Measurements from ENCODE around the gene SRSF4.

SRSF4 gene

DNA sequence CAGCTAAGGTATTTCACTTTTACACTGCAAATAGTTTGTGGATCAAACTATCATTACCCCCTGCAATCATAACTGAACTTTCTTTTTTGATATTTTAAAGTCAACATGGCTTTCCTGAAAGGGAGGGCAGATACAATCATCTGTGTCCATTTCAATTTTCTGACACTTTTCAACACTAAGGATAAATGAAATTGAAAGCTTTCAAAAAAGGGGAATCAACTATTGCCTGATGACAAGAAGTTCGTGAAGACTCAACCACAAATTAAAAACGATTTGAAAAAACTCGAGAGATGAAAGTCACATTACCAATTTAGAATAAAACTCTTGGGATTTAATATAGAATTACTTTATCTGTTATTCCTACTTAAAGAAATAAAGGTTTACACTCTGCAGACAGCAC is 11.7 kb downstream of the SRSF4 start:
- no peak for DNase-seq
- 92% methylated on average over 2 of the region's 3 CpGs for WGBS (ENCODE audit: insufficient coverage)
- Histone ChIP-seq H3K36me3 (ENCODE audit: control insufficient read depth in 4 of 4, insufficient read depth in 4 of 4, low read length in 3 of 4) (peaks cover 14 to 50% (median 26%) of the 10 kb centered on the region in 4 experiments), H3K27me3 (replicated peaks in 2 of 5; ENCODE audit: control insufficient read depth in 4 of 5, insufficient read depth in 5 of 5, low read length in 4 of 5) (no peaks in the 10 kb centered on the region), H3K9me3 (ENCODE audit: control extremely low read depth in 1 of 5, control insufficient read depth in 4 of 5, insufficient read depth in 2 of 5, low read depth in 1 of 5, low read length in 4 of 5) (no peaks in the 10 kb centered on the region), H3K27ac (ENCODE audit: insufficient read depth in 1 of 2, low read depth in 1 of 2, low read length in 2 of 2, poor library complexity in 1 of 2, severe bottlenecking in 2 of 2) (peak overlapping the region in 1 of 2 experiments; percentile 20), H3K4me3 (ENCODE audit: control insufficient read depth in 1 of 7, extremely low read depth in 1 of 7, insufficient read depth in 4 of 7, low read depth in 2 of 7, low read length in 6 of 7) (no peak overlapping the region), H3K4me1 (ENCODE audit: control extremely low read depth in 1 of 4, control insufficient read depth in 4 of 4, insufficient read depth in 4 of 4, low read length in 3 of 4) (no peaks in the 10 kb centered on the region)
- CTCF ChIA-PET, result interaction anchor here (0.7 to 1.6 kb wide), 4 partner anchors 11 to 285 kb away, joined by 3 to 4 read pairs (median 4); no protein-coding TSS in a partner anchor
- POLR2A ChIA-PET, result no interaction called here

DNA sequence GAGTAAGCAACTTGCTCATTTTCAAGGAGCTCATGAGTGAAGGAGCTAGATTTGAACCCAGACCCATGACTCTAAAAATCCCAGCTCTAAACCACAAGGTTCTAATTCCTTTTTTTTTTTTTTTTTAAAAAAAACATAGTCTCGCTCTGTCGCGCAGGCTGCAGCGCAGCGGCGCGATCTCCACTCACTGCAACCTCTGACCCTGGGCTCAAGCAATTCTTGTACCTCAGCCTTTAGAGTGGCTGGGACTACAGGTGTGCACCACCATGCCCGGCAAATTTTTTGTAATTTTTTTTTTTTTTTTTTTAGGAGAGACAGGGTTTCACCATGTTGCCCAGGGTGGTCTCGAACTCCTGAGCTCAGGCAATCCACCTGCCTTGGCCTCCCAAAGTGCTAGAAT is 13.8 kb downstream of the SRSF4 start:
- POLR2A ChIA-PET, result interaction anchor here (0.6 kb wide), 1 partner anchor 1557 kb away, joined by 4 read pairs; no protein-coding TSS in a partner anchor
- Histone ChIP-seq H3K9me3 (ENCODE audit: control extremely low read depth in 1 of 5, control insufficient read depth in 4 of 5, insufficient read depth in 2 of 5, low read depth in 1 of 5, low read length in 4 of 5) (no peaks in the 10 kb centered on the region), H3K36me3 (ENCODE audit: control insufficient read depth in 4 of 4, insufficient read depth in 4 of 4, low read length in 3 of 4) (peaks cover 16 to 68% (median 34%) of the 10 kb centered on the region in 4 experiments), H3K4me1 (ENCODE audit: control extremely low read depth in 1 of 4, control insufficient read depth in 4 of 4, insufficient read depth in 4 of 4, low read length in 3 of 4) (no peaks in the 10 kb centered on the region), H3K4me3 (ENCODE audit: control insufficient read depth in 1 of 7, extremely low read depth in 1 of 7, insufficient read depth in 4 of 7, low read depth in 2 of 7, low read length in 6 of 7) (no peak overlapping the region), H3K27me3 (replicated peaks in 2 of 5; ENCODE audit: control insufficient read depth in 4 of 5, insufficient read depth in 5 of 5, low read length in 4 of 5) (no peaks in the 10 kb centered on the region), H3K27ac (ENCODE audit: insufficient read depth in 1 of 2, low read depth in 1 of 2, low read length in 2 of 2, poor library complexity in 1 of 2, severe bottlenecking in 2 of 2) (no peak overlapping the region)
- WGBS (ENCODE audit: insufficient coverage), result 94% methylated on average over 9 of the region's 9 CpGs
- DNase-seq, result no peak
- CTCF ChIA-PET, result interaction anchor here (0.6 to 1.2 kb wide), 3 partner anchors 11 to 25 kb away, joined by 3 read pairs; partner anchors contain the start of gene SRSF4

DNA sequence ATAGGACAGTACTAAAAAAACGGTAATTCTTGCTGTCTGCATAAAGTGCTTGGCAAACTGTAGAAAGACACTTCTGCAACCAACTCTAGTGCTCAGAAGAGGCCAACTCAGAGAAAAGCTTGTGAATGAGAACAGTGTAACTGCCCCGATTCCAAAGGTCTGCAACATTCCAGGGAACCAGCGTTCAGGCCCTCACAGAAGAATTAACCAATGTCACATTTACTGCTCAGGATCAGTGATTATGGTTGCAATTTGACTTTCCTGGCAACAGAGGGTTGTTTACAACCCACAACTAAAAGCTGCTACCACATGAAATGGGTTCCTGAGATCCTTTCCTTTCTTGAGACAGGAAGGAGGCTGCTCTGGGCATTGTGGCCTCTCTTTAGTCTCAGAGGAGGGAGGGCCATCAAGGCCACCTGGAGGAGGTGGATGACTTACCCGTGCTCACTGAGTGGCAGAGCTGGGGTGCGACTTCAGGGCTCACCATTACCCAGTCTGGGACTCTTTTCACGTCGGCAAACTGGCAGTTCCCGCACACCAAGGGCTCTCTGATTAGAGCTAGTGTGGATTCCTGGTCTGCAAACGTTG is 15.3 kb downstream of the SRSF4 start:
- Histone ChIP-seq H3K4me1 (ENCODE audit: control extremely low read depth in 1 of 4, control insufficient read depth in 4 of 4, insufficient read depth in 4 of 4, low read length in 3 of 4) (no peaks in the 10 kb centered on the region), H3K27me3 (replicated peaks in 2 of 5; ENCODE audit: control insufficient read depth in 4 of 5, insufficient read depth in 5 of 5, low read length in 4 of 5) (no peaks in the 10 kb centered on the region), H3K4me3 (ENCODE audit: control insufficient read depth in 1 of 7, extremely low read depth in 1 of 7, insufficient read depth in 4 of 7, low read depth in 2 of 7, low read length in 6 of 7) (no peak overlapping the region), H3K9me3 (ENCODE audit: control extremely low read depth in 1 of 5, control insufficient read depth in 4 of 5, insufficient read depth in 2 of 5, low read depth in 1 of 5, low read length in 4 of 5) (no peaks in the 10 kb centered on the region), H3K36me3 (ENCODE audit: control insufficient read depth in 4 of 4, insufficient read depth in 4 of 4, low read length in 3 of 4) (peaks cover 21 to 77% (median 35%) of the 10 kb centered on the region in 4 experiments), H3K27ac (ENCODE audit: insufficient read depth in 1 of 2, low read depth in 1 of 2, low read length in 2 of 2, poor library complexity in 1 of 2, severe bottlenecking in 2 of 2) (peak overlapping the region; percentile 6 to 12)
- CTCF ChIA-PET, result interaction anchor here (1.1 to 1.9 kb wide), 2 partner anchors 30 to 44 kb away, joined by 3 to 5 read pairs; no protein-coding TSS in a partner anchor
- DNase-seq, result no peak
- WGBS (ENCODE audit: insufficient coverage), result 98% methylated on average over 9 of the region's 9 CpGs
- POLR2A ChIA-PET, result interaction anchor here (0.7 kb wide), 1 partner anchor 331 kb away, joined by 3 read pairs; no protein-coding TSS in a partner anchor

DNA sequence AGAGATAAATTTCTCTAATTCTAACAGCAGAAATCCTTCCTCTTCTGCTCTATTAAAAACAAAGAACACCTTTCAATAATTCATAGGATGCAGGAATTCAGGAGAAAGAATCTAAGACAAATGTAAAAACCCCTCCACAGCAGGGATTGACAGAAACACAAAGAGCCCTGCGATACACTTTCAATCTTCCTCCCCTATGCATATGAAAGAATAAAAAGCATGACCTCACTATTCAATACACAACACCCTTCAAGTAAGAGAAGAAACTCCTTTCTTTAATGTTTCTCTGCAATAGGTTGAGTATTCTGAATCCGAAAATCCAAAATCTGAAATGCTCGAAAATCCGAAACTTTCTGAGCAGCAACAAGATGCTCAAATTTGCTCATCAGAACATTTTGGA is 17.1 kb downstream of the SRSF4 start:
- Histone ChIP-seq H3K27me3 (replicated peaks in 2 of 5; ENCODE audit: control insufficient read depth in 4 of 5, insufficient read depth in 5 of 5, low read length in 4 of 5) (no peaks in the 10 kb centered on the region), H3K27ac (ENCODE audit: insufficient read depth in 1 of 2, low read depth in 1 of 2, low read length in 2 of 2, poor library complexity in 1 of 2, severe bottlenecking in 2 of 2) (no peak overlapping the region), H3K9me3 (ENCODE audit: control extremely low read depth in 1 of 5, control insufficient read depth in 4 of 5, insufficient read depth in 2 of 5, low read depth in 1 of 5, low read length in 4 of 5) (no peaks in the 10 kb centered on the region), H3K4me3 (ENCODE audit: control insufficient read depth in 1 of 7, extremely low read depth in 1 of 7, insufficient read depth in 4 of 7, low read depth in 2 of 7, low read length in 6 of 7) (no peak overlapping the region), H3K36me3 (ENCODE audit: control insufficient read depth in 4 of 4, insufficient read depth in 4 of 4, low read length in 3 of 4) (peaks cover 21 to 80% (median 43%) of the 10 kb centered on the region in 4 experiments), H3K4me1 (ENCODE audit: control extremely low read depth in 1 of 4, control insufficient read depth in 4 of 4, insufficient read depth in 4 of 4, low read length in 3 of 4) (no peaks in the 10 kb centered on the region)
- no peak for DNase-seq
- 100% methylated on average over 1 of the region's 4 CpGs for WGBS (ENCODE audit: insufficient coverage)
- POLR2A ChIA-PET, result no interaction called here
- CTCF ChIA-PET, result interaction anchor here (1.2 to 1.8 kb wide), 2 partner anchors 17 to 32 kb away, joined by 3 to 4 read pairs; partner anchors contain the start of gene SRSF4

DNA sequence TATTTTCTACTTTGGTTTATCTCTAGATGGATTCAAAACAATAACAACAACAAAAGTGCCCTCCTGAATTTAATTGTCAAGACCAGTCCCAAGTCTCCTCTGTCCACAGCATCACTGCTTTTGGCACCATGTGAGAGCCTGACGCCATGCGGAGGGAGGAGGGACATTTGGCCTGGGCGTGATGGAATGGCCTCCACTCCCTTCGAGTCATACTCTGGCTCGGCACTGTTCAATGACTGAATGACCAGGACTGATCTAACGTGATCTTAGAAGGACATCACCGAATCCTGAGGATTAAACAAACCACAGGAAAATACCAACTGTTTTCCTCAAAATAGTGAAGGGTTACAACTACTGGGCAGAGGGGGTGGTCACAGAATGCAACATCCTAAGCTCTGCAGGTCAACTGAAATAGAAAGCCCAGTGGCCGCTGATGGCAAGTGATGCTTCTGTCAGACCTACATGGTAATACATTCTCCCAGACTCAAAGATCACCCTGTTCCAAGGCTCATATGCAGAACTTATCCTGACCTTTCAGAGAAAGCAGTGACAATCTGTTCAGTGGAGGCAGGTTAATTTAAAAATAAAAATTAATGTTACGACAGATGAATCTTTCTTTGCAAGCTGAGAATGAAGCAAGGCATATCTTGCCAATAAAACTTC is 19.1 kb downstream of the SRSF4 start:
- CTCF ChIA-PET, result interaction anchor here (0.8 to 1.8 kb wide), 3 partner anchors 16 to 34 kb away, joined by 3 to 4 read pairs (median 3); partner anchors contain the start of gene SRSF4
- H3K9me3 ChIP-seq (ENCODE audit: control extremely low read depth in 1 of 5, control insufficient read depth in 4 of 5, insufficient read depth in 2 of 5, low read depth in 1 of 5, low read length in 4 of 5), result no peaks in the 10 kb centered on the region
- no peaks in the 10 kb centered on the region for H3K27me3 ChIP-seq (replicated peaks in 2 of 5; ENCODE audit: control insufficient read depth in 4 of 5, insufficient read depth in 5 of 5, low read length in 4 of 5)
- H3K4me3 ChIP-seq (ENCODE audit: control insufficient read depth in 1 of 7, extremely low read depth in 1 of 7, insufficient read depth in 4 of 7, low read depth in 2 of 7, low read length in 6 of 7), result no peak overlapping the region
- POLR2A ChIA-PET, result no interaction called here
- no peaks in the 10 kb centered on the region for H3K4me1 ChIP-seq (ENCODE audit: control extremely low read depth in 1 of 4, control insufficient read depth in 4 of 4, insufficient read depth in 4 of 4, low read length in 3 of 4)
- peak overlapping the region in 1 of 2 experiments; percentile 30 for H3K27ac ChIP-seq (ENCODE audit: insufficient read depth in 1 of 2, low read depth in 1 of 2, low read length in 2 of 2, poor library complexity in 1 of 2, severe bottlenecking in 2 of 2)
- WGBS (ENCODE audit: insufficient coverage), result 96% methylated on average over 8 of the region's 9 CpGs
- no peak for DNase-seq
- H3K36me3 ChIP-seq (ENCODE audit: control insufficient read depth in 4 of 4, insufficient read depth in 4 of 4, low read length in 3 of 4), result peaks cover 19 to 85% (median 55%) of the 10 kb centered on the region in 4 experiments

DNA sequence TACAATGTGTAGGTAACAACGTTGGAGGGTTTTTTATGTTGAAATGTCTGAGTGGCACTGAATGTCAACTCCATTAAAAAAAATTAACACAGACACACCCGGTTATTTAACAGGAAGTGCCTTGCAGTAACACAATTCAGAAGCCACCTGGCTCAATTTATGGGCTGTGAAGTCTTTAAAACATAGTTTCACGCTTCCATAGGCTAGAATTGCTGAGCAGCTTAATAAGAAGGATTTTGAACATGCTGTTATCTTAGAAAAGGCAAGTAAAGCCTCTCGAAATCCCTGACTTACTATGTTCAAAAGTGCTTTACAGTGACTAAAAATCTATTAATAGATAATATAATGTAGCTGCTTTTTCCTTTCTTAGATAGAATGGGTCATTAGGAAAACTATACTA is 19.7 kb downstream of the SRSF4 start:
- H3K27me3 ChIP-seq (replicated peaks in 2 of 5; ENCODE audit: control insufficient read depth in 4 of 5, insufficient read depth in 5 of 5, low read length in 4 of 5), result no peaks in the 10 kb centered on the region
- ChIA-PET CTCF (interaction anchor here (0.8 kb wide), 1 partner anchor 20 kb away, joined by 3 read pairs; the partner anchor contains the start of gene SRSF4), POLR2A (no interaction called here)
- WGBS (ENCODE audit: insufficient coverage), result 100% methylated on average over 1 of the region's 4 CpGs
- peaks cover 20 to 88% (median 59%) of the 10 kb centered on the region in 4 experiments for H3K36me3 ChIP-seq (ENCODE audit: control insufficient read depth in 4 of 4, insufficient read depth in 4 of 4, low read length in 3 of 4)
- H3K4me1 ChIP-seq (ENCODE audit: control extremely low read depth in 1 of 4, control insufficient read depth in 4 of 4, insufficient read depth in 4 of 4, low read length in 3 of 4), result no peaks in the 10 kb centered on the region
- H3K9me3 ChIP-seq (ENCODE audit: control extremely low read depth in 1 of 5, control insufficient read depth in 4 of 5, insufficient read depth in 2 of 5, low read depth in 1 of 5, low read length in 4 of 5), result no peaks in the 10 kb centered on the region
- H3K27ac ChIP-seq (ENCODE audit: insufficient read depth in 1 of 2, low read depth in 1 of 2, low read length in 2 of 2, poor library complexity in 1 of 2, severe bottlenecking in 2 of 2), result peak overlapping the region in 1 of 2 experiments; percentile 30
- no peak overlapping the region for H3K4me3 ChIP-seq (ENCODE audit: control insufficient read depth in 1 of 7, extremely low read depth in 1 of 7, insufficient read depth in 4 of 7, low read depth in 2 of 7, low read length in 6 of 7)
- no peak for DNase-seq

DNA sequence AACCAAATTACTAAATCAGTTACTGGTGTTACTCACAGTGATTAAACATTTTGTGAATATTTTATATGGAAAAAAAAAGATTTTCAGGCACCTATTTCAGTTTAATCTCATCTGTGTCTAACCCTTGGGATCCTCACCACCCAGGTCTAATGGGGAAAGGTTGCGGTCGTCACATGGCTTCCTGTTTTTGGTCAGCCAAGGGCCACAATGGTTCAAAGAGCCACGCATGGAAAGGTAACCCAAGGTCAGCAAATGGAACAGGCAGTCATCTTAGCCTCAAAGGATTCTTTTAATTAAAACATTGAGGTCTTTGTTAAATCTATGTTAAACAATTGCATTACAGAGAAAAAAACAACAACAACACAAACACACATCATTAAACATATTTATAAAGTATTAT is 21.9 kb downstream of the SRSF4 start:
- 92% methylated on average over 2 of the region's 3 CpGs for WGBS (ENCODE audit: insufficient coverage)
- Histone ChIP-seq H3K4me3 (ENCODE audit: control insufficient read depth in 1 of 7, extremely low read depth in 1 of 7, insufficient read depth in 4 of 7, low read depth in 2 of 7, low read length in 6 of 7) (no peak overlapping the region), H3K4me1 (ENCODE audit: control extremely low read depth in 1 of 4, control insufficient read depth in 4 of 4, insufficient read depth in 4 of 4, low read length in 3 of 4) (no peaks in the 10 kb centered on the region), H3K27ac (ENCODE audit: insufficient read depth in 1 of 2, low read depth in 1 of 2, low read length in 2 of 2, poor library complexity in 1 of 2, severe bottlenecking in 2 of 2) (no peak overlapping the region), H3K9me3 (ENCODE audit: control extremely low read depth in 1 of 5, control insufficient read depth in 4 of 5, insufficient read depth in 2 of 5, low read depth in 1 of 5, low read length in 4 of 5) (no peaks in the 10 kb centered on the region), H3K27me3 (replicated peaks in 2 of 5; ENCODE audit: control insufficient read depth in 4 of 5, insufficient read depth in 5 of 5, low read length in 4 of 5) (no peaks in the 10 kb centered on the region), H3K36me3 (ENCODE audit: control insufficient read depth in 4 of 4, insufficient read depth in 4 of 4, low read length in 3 of 4) (peaks cover 8 to 87% (median 52%) of the 10 kb centered on the region in 4 experiments)
- DNase-seq, result no peak
- POLR2A ChIA-PET, result interaction anchor here (0.5 kb wide), 1 partner anchor 16 kb away, joined by 3 read pairs; no protein-coding TSS in a partner anchor
- CTCF ChIA-PET, result interaction anchor here (0.7 to 1.7 kb wide), 2 partner anchors 35 to 43 kb away, joined by 4 to 8 read pairs; no protein-coding TSS in a partner anchor
